ENCODE data around the gene MSI2. TPM values are rescaled to one million over a fixed set of nuclear protein-coding genes. Genes with fewer than 3 reads are reported as not detected.

MSI2 gene
- total RNA-seq, 1 experiment from 2014 or later, result 169 TPM

GRCh38 chr17:57377094-57377493, 120.8 kb downstream of the MSI2 start:
- Histone ChIP-seq H3K9me2 (replicated peaks; ENCODE audit: insufficient read depth, low read length) (no peaks in the 10 kb centered on the region), H3K9ac (ENCODE audit: low read length) (no peak overlapping the region), H3K27ac (ENCODE audit: low read length) (no peak overlapping the region), H3K4me1 (ENCODE audit: low read length) (peaks cover 7% of the 10 kb centered on the region), H3K27me3 (ENCODE audit: low read length) (no peaks in the 10 kb centered on the region), H4K20me1 (ENCODE audit: insufficient read depth, low read depth, low read length) (no peaks in the 10 kb centered on the region), H3K9me3 (ENCODE audit: low read length) (peaks cover 4% of the 10 kb centered on the region; the same call in 1 of the 2 replicates), H3K4me2 (ENCODE audit: low read depth, low read length, poor library complexity, severe bottlenecking) (no peak overlapping the region), H3K4me3 (ENCODE audit: low read length) (no peak overlapping the region), H3K36me3 (ENCODE audit: insufficient read depth, low read length) (peaks cover 22% of the 10 kb centered on the region), H2AFZ (ENCODE audit: low read length) (no peak overlapping the region), H3K79me2 (ENCODE audit: low read length) (peaks cover 88% of the 10 kb centered on the region)
- no peak for DNase-seq

GRCh38 chr17:57379237-57379894, 123.0 kb downstream of the MSI2 start:
- H3K79me2 ChIP-seq (ENCODE audit: low read length), result peaks cover 86% of the 10 kb centered on the region
- no peak overlapping the region for H2AFZ ChIP-seq (ENCODE audit: low read length)
- H3K4me1 ChIP-seq (ENCODE audit: low read length), result peaks cover 29% of the 10 kb centered on the region
- H3K4me2 ChIP-seq (ENCODE audit: low read depth, low read length, poor library complexity, severe bottlenecking), result no peak overlapping the region
- no peaks in the 10 kb centered on the region for H3K9me3 ChIP-seq (ENCODE audit: low read length)
- no peaks in the 10 kb centered on the region for H4K20me1 ChIP-seq (ENCODE audit: insufficient read depth, low read depth, low read length)
- no peak overlapping the region for H3K4me3 ChIP-seq (ENCODE audit: low read length)
- no peak overlapping the region for H3K9ac ChIP-seq (ENCODE audit: low read length)
- no peaks in the 10 kb centered on the region for H3K9me2 ChIP-seq (replicated peaks; ENCODE audit: insufficient read depth, low read length)
- no peak overlapping the region for H3K27ac ChIP-seq (ENCODE audit: low read length)
- no peaks in the 10 kb centered on the region for H3K27me3 ChIP-seq (ENCODE audit: low read length)
- H3K36me3 ChIP-seq (ENCODE audit: insufficient read depth, low read length), result peaks cover 7% of the 10 kb centered on the region; the same call in 1 of the 2 replicates
- DNase-seq, result no peak

GRCh38 chr17:57379895-57380434, 123.6 kb downstream of the MSI2 start:
- H4K20me1 ChIP-seq (ENCODE audit: insufficient read depth, low read depth, low read length), result no peaks in the 10 kb centered on the region
- no peak overlapping the region for H3K4me3 ChIP-seq (ENCODE audit: low read length)
- H3K79me2 ChIP-seq (ENCODE audit: low read length), result peaks cover 87% of the 10 kb centered on the region
- H2AFZ ChIP-seq (ENCODE audit: low read length), result no peak overlapping the region
- H3K9me2 ChIP-seq (replicated peaks; ENCODE audit: insufficient read depth, low read length), result no peaks in the 10 kb centered on the region
- no peaks in the 10 kb centered on the region for H3K9me3 ChIP-seq (ENCODE audit: low read length)
- no peak overlapping the region for H3K4me2 ChIP-seq (ENCODE audit: low read depth, low read length, poor library complexity, severe bottlenecking)
- no peak overlapping the region for H3K27ac ChIP-seq (ENCODE audit: low read length)
- H3K4me1 ChIP-seq (ENCODE audit: low read length), result peaks cover 35% of the 10 kb centered on the region
- H3K36me3 ChIP-seq (ENCODE audit: insufficient read depth, low read length), result peaks cover 6% of the 10 kb centered on the region
- no peak overlapping the region for H3K9ac ChIP-seq (ENCODE audit: low read length)
- DNase-seq, result no peak
- H3K27me3 ChIP-seq (ENCODE audit: low read length), result no peaks in the 10 kb centered on the region

GRCh38 chr17:57381498-57381897, 125.2 kb downstream of the MSI2 start:
- Histone ChIP-seq H3K9me3 (ENCODE audit: low read length) (peaks cover 5% of the 10 kb centered on the region; the same call in 1 of the 2 replicates), H3K4me1 (ENCODE audit: low read length) (peaks cover 37% of the 10 kb centered on the region), H3K4me3 (ENCODE audit: low read length) (no peak overlapping the region), H2AFZ (ENCODE audit: low read length) (no peak overlapping the region), H3K9me2 (replicated peaks; ENCODE audit: insufficient read depth, low read length) (no peaks in the 10 kb centered on the region), H3K27ac (ENCODE audit: low read length) (no peak overlapping the region), H4K20me1 (ENCODE audit: insufficient read depth, low read depth, low read length) (no peaks in the 10 kb centered on the region), H3K9ac (ENCODE audit: low read length) (no peak overlapping the region), H3K79me2 (ENCODE audit: low read length) (peaks cover 87% of the 10 kb centered on the region), H3K36me3 (ENCODE audit: insufficient read depth, low read length) (peaks cover 20% of the 10 kb centered on the region), H3K4me2 (ENCODE audit: low read depth, low read length, poor library complexity, severe bottlenecking) (no peak overlapping the region), H3K27me3 (ENCODE audit: low read length) (no peaks in the 10 kb centered on the region)
- no peak for DNase-seq

GRCh38 chr17:57384219-57384618, 127.9 kb downstream of the MSI2 start:
- H3K9ac ChIP-seq (ENCODE audit: low read length), result no peak overlapping the region
- H3K27ac ChIP-seq (ENCODE audit: low read length), result peak overlapping the region; percentile 59
- peaks cover 15% of the 10 kb centered on the region; the same call in 1 of the 2 replicates for H3K9me3 ChIP-seq (ENCODE audit: low read length)
- peaks cover 34% of the 10 kb centered on the region for H3K36me3 ChIP-seq (ENCODE audit: insufficient read depth, low read length)
- H3K4me1 ChIP-seq (ENCODE audit: low read length), result peaks cover 39% of the 10 kb centered on the region
- DNase-seq, result no peak
- no peak overlapping the region for H3K4me3 ChIP-seq (ENCODE audit: low read length)
- H3K4me2 ChIP-seq (ENCODE audit: low read depth, low read length, poor library complexity, severe bottlenecking), result no peak overlapping the region
- H3K27me3 ChIP-seq (ENCODE audit: low read length), result no peaks in the 10 kb centered on the region
- H2AFZ ChIP-seq (ENCODE audit: low read length), result no peak overlapping the region
- H3K79me2 ChIP-seq (ENCODE audit: low read length), result peaks cover 95% of the 10 kb centered on the region
- H3K9me2 ChIP-seq (replicated peaks; ENCODE audit: insufficient read depth, low read length), result no peaks in the 10 kb centered on the region
- no peaks in the 10 kb centered on the region for H4K20me1 ChIP-seq (ENCODE audit: insufficient read depth, low read depth, low read length)

GRCh38 chr17:57385975-57386374, 129.7 kb downstream of the MSI2 start:
- Histone ChIP-seq H3K4me2 (ENCODE audit: low read depth, low read length, poor library complexity, severe bottlenecking) (no peak overlapping the region), H3K9me2 (replicated peaks; ENCODE audit: insufficient read depth, low read length) (no peaks in the 10 kb centered on the region), H3K27me3 (ENCODE audit: low read length) (no peaks in the 10 kb centered on the region), H3K4me3 (ENCODE audit: low read length) (no peak overlapping the region), H3K9ac (ENCODE audit: low read length) (no peak overlapping the region), H3K4me1 (ENCODE audit: low read length) (peaks cover 56% of the 10 kb centered on the region), H2AFZ (ENCODE audit: low read length) (no peak overlapping the region), H4K20me1 (ENCODE audit: insufficient read depth, low read depth, low read length) (no peaks in the 10 kb centered on the region), H3K36me3 (ENCODE audit: insufficient read depth, low read length) (peaks cover 34% of the 10 kb centered on the region), H3K27ac (ENCODE audit: low read length) (no peak overlapping the region), H3K79me2 (ENCODE audit: low read length) (peaks cover 95% of the 10 kb centered on the region), H3K9me3 (ENCODE audit: low read length) (peaks cover 15% of the 10 kb centered on the region; the same call in 1 of the 2 replicates)
- no peak for DNase-seq

- Histone ChIP-seq H3K9me3 (ENCODE audit: low read length) (peaks cover 15% of the 10 kb centered on the region; the same call in 1 of the 2 replicates), H3K4me1 (ENCODE audit: low read length) (peaks cover 51% of the 10 kb centered on the region), H3K36me3 (ENCODE audit: insufficient read depth, low read length) (peaks cover 39% of the 10 kb centered on the region), H3K4me2 (ENCODE audit: low read depth, low read length, poor library complexity, severe bottlenecking) (no peak overlapping the region), H3K4me3 (ENCODE audit: low read length) (no peak overlapping the region), H3K9me2 (replicated peaks; ENCODE audit: insufficient read depth, low read length) (no peaks in the 10 kb centered on the region), H4K20me1 (ENCODE audit: insufficient read depth, low read depth, low read length) (peaks cover 3% of the 10 kb centered on the region; the same call in 1 of the 2 replicates), H3K9ac (ENCODE audit: low read length) (no peak overlapping the region), H3K27ac (ENCODE audit: low read length) (no peak overlapping the region), H3K27me3 (ENCODE audit: low read length) (no peaks in the 10 kb centered on the region), H3K79me2 (ENCODE audit: low read length) (peaks cover 96% of the 10 kb centered on the region), H2AFZ (ENCODE audit: low read length) (no peak overlapping the region)
- DNase-seq, result no peak
Observed at GRCh38 chr17:57387575-57387974, 131.3 kb downstream of the MSI2 start.

- DNase-seq, result no peak
- Histone ChIP-seq H3K4me3 (ENCODE audit: low read length) (no peak overlapping the region), H3K9me3 (ENCODE audit: low read length) (peaks cover 15% of the 10 kb centered on the region; the same call in 1 of the 2 replicates), H3K79me2 (ENCODE audit: low read length) (peaks cover 96% of the 10 kb centered on the region), H4K20me1 (ENCODE audit: insufficient read depth, low read depth, low read length) (peaks cover 3% of the 10 kb centered on the region; the same call in 1 of the 2 replicates), H3K9me2 (replicated peaks; ENCODE audit: insufficient read depth, low read length) (no peaks in the 10 kb centered on the region), H3K4me2 (ENCODE audit: low read depth, low read length, poor library complexity, severe bottlenecking) (no peak overlapping the region), H2AFZ (ENCODE audit: low read length) (no peak overlapping the region), H3K36me3 (ENCODE audit: insufficient read depth, low read length) (peaks cover 45% of the 10 kb centered on the region), H3K27me3 (ENCODE audit: low read length) (no peaks in the 10 kb centered on the region), H3K27ac (ENCODE audit: low read length) (no peak overlapping the region), H3K4me1 (ENCODE audit: low read length) (peaks cover 44% of the 10 kb centered on the region), H3K9ac (ENCODE audit: low read length) (no peak overlapping the region)
Observed at GRCh38 chr17:57388131-57388725, 131.9 kb downstream of the MSI2 start.
